Prostate gland (tissue), 2 donors: Measurements from ENCODE around the gene ARHGAP26. TPM values are rescaled to one million over a fixed set of nuclear protein-coding genes. Genes with fewer than 3 reads are reported as not detected.

Experiments
- DNase-seq: peaks from one replicate; pipeline ENCODE4 v3.0.0-alpha.2; 2019; ENCODE audit warnings: low spot score
- H3K27ac ChIP-seq, 2 donors: fragments of 200-600 bp; sonication (generic); 2 replicates each; pipeline ENCODE4 v1.5.1; 2017 to 2019
- H3K27me3 ChIP-seq: fragments of 200-600 bp; sonication (generic); replicated peaks from 2 replicates; pipeline ENCODE4 v1.5.1; 2019; ENCODE audit not compliant: insufficient read depth
- H3K36me3 ChIP-seq, 2 donors: fragments of 200-600 bp; sonication (generic); 1 replicate in 1 of 2; 2 replicates in 1 of 2; pipeline versions ENCODE4 v1.5.1 to v1.8.1; 2017 to 2019
- H3K4me1 ChIP-seq: fragments of 200-600 bp; sonication (generic); replicated peaks from 2 replicates; pipeline ENCODE4 v1.5.1; 2019
- H3K4me3 ChIP-seq, 2 donors: fragments of 200-600 bp; sonication (generic); 2 replicates each; pipeline ENCODE4 v1.5.1; 2017 to 2019
- H3K9me3 ChIP-seq: fragments of 200-600 bp; sonication (generic); 2 replicates; pipeline ENCODE4 v1.5.1; 2017
- CTCF ChIP-seq, 4 experiments: fragments of 200-600 bp in 2 of 4; fragments of 450-650 bp in 2 of 4; sonication (generic) in 2 of 4; IDR thresholded peaks; 1 replicate in 3 of 4; 2 replicates in 1 of 4; pipeline ENCODE4 v1.5.1; 2016 to 2019; ENCODE audit warnings: antibody characterized with exemption in 4 of 4, mild to moderate bottlenecking in 2 of 4, moderate library complexity in 2 of 4
- POLR2A ChIP-seq: fragments of 450-650 bp; IDR thresholded peaks from one replicate; pipeline ENCODE4 v1.6.1; 2016; ENCODE audit warnings: antibody characterized with exemption, mild to moderate bottlenecking
- POLR2AphosphoS5 ChIP-seq: sonication (generic); formaldehyde crosslinking; IDR thresholded peaks from one replicate; pipeline ENCODE4 v1.6.1; 2017; ENCODE audit warnings: antibody characterized with exemption
- WGBS: methylation state at CpG from one replicate; pipeline ENCODE4 v1.1.5; 2018; 5-methylcytosine and 5-hydroxymethylcytosine counted together
- intact Hi-C: fragments of 100-400 bp; cut with DNase I; formaldehyde crosslinking; loops from one replicate; pipeline ENCODE4 v1.14.2; 2022
- total RNA-seq, 2 donors: library from RNA; depleted of rRNA; stranded (reverse); fragments of >200 nt; gene quantifications; one replicate each; pipeline ENCODE4 v1.1.0, GENCODE V29; 2016

The ARHGAP26 gene
- total RNA-seq, 2 donors from 2014 or later: 11.7 to 39.8 TPM

GRCh38 chr5:142937374-142937773 is 167.2 kb downstream of the ARHGAP26 start:
- Histone ChIP-seq H3K9me3 (no peaks in the 10 kb centered on the region), H3K27ac (no peak overlapping the region), H3K27me3 (no peaks in the 10 kb centered on the region), H3K4me1 (no peaks in the 10 kb centered on the region), H3K36me3 (no peaks in the 10 kb centered on the region), H3K4me3 (no peak overlapping the region)
- TF ChIP-seq POLR2AphosphoS5 (peak; percentile 15), CTCF (IDR thresholded peaks at IDR 0.05) (no peak)
- intact Hi-C loops: no loop called here
- 70% methylated on average over 4 of the region's 4 CpGs for WGBS
- no peak for DNase-seq

GRCh38 chr5:142938266-142938880 is 168.2 kb downstream of the ARHGAP26 start:
- intact Hi-C loops: no loop called here
- H3K27ac ChIP-seq: no peak overlapping the region

GRCh38 chr5:142939006-142939405 is 168.8 kb downstream of the ARHGAP26 start:
- Histone ChIP-seq H3K9me3 (no peaks in the 10 kb centered on the region), H3K4me1 (no peaks in the 10 kb centered on the region), H3K27me3 (no peaks in the 10 kb centered on the region), H3K36me3 (no peaks in the 10 kb centered on the region), H3K27ac (no peak overlapping the region), H3K4me3 (no peak overlapping the region)
- 90% methylated on average over 3 of the region's 3 CpGs for WGBS
- intact Hi-C loops: no loop called here
- no peak for TF ChIP-seq POLR2AphosphoS5
- TF ChIP-seq CTCF (IDR thresholded peaks at IDR 0.05): no peak
- TF ChIP-seq POLR2A: no peak
- no peak for DNase-seq

More at GRCh38 chr5:142938266-142938880, 168.2 kb downstream of the ARHGAP26 start:
- no peak for TF ChIP-seq CTCF (IDR thresholded peaks at IDR 0.05)
- TF ChIP-seq POLR2A: no peak
- no peak for TF ChIP-seq POLR2AphosphoS5
- no peaks in the 10 kb centered on the region for H3K36me3 ChIP-seq
- H3K4me3 ChIP-seq: no peak overlapping the region
- no peak for DNase-seq
- WGBS: 65% methylated on average over 4 of the region's 4 CpGs
- H3K9me3 ChIP-seq: no peaks in the 10 kb centered on the region
- no peaks in the 10 kb centered on the region for H3K4me1 ChIP-seq
- no peaks in the 10 kb centered on the region for H3K27me3 ChIP-seq

- Histone ChIP-seq H3K27ac (no peak overlapping the region), H3K4me3 (no peak overlapping the region), H3K4me1 (no peaks in the 10 kb centered on the region), H3K9me3 (no peaks in the 10 kb centered on the region), H3K36me3 (no peaks in the 10 kb centered on the region), H3K27me3 (no peaks in the 10 kb centered on the region)
- intact Hi-C loops: no loop called here
- TF ChIP-seq POLR2AphosphoS5 (no peak), CTCF (IDR thresholded peaks at IDR 0.05) (no peak), POLR2A (no peak)
- DNase-seq: no peak
- WGBS: 94% methylated on average over 4 of the region's 4 CpGs
These were observed 169.7 kb downstream of the ARHGAP26 start for GRCh38 chr5:142939884-142940283.

- intact Hi-C loops: no loop called here
- Histone ChIP-seq H3K9me3 (no peaks in the 10 kb centered on the region), H3K27ac (no peak overlapping the region), H3K27me3 (no peaks in the 10 kb centered on the region), H3K4me3 (no peak overlapping the region), H3K36me3 (no peaks in the 10 kb centered on the region), H3K4me1 (no peaks in the 10 kb centered on the region)
- no peak for DNase-seq
- 95% methylated on average over 2 of the region's 2 CpGs for WGBS
- no peak for TF ChIP-seq POLR2A
- no peak for TF ChIP-seq POLR2AphosphoS5
- TF ChIP-seq CTCF (IDR thresholded peaks at IDR 0.05): no peak
These were observed 171.1 kb downstream of the ARHGAP26 start for GRCh38 chr5:142941245-142941644.
